CD4-positive, alpha-beta T cell treated with Interferon gamma for 1 hour (primary cell): ENCODE measurements around the gene ALG1.
"Not testable (repeated sequence)": the region's sequence is repeated elsewhere in the genome, so short reads cannot be mapped to it uniquely, and the experiment has no call there.

Experiments
- DNase-seq: peaks from one replicate; pipeline ENCODE4 v3.0.0-alpha.2; 2020

ALG1 gene

GRCh38 chr16:5075637-5076036, 4.0 kb downstream of the ALG1 start:
- no peak for DNase-seq

GRCh38 chr16:5077304-5077703, 5.7 kb downstream of the ALG1 start:
- DNase-seq, result no peak

DNA sequence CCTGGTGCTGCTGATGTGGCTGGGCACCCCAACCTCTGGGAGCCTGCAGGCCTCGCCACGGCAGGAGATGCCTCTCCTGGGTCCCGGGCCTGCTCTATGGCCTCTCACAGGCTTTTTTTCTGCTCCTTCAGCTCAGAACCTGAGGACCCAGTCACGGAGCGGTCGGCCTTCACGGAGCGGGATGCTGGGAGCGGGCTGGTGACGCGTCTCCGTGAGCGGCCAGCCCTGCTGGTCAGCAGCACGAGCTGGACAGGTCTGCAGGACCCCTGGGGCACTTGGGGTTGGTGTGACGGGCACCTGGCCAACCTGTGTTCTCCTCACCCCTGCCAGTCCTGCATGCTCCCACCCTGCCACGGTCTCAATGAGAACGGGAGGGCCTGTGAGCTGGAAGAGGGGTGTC, 7.0 kb downstream of the ALG1 start:
- no peak for DNase-seq

- not testable (repeated sequence) for DNase-seq
Observed at GRCh38 chr16:5080461-5080860, 8.8 kb downstream of the ALG1 start.

GRCh38 chr16:5080996-5081395, 9.4 kb downstream of the ALG1 start:
- not testable (repeated sequence) for DNase-seq

DNA sequence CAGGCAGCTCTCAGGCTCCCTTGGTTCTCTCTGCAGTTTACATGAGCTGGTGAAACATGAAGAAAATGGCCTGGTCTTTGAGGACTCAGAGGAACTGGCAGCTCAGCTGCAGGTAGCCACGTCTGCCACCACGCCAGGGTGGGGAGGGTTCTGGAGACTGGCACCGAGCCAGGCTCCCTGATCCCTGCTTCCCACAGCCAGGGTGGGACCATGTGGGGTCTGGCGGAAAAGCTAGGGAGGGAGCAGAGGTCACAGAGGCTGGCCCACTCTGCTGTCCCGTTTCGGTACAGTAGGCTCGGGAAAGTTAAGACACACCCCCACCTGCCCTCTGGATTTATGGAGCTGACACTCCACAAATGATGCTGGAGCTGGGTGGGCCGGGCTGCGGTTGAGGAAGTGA, 12.0 kb downstream of the ALG1 start:
- not testable (repeated sequence) for DNase-seq

DNA sequence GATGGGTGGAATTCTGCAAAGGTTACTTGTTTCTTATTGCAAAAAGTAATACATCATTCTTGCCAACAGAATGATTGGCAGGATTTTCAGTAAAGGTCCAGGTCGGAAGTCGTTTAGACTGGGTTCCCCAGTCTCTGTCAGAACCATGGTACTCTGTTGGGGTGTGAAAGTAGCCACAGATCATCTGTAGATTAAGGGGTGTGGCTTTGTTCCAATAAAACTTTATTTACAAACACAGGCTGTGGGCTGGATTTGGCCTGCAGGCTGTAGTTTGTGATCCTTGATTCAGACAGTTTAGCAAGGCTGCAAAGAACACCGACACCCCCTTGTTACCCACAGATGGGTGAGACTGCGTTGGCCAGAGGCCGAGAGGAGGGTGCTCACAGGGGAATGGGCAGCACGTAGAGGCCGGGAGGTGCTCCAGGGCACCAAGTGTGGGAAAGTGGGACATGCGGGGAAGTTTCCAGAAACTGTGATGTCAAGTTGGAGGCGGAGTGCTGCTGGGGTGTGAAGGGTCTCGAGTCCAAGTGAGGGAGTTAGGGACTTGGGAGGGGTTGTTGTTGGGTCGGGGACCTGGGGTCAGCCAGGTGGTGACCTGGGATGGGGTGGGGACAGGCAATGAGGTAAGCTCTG, 12.6 kb downstream of the ALG1 start:
- DNase-seq, result not testable (repeated sequence)

DNA sequence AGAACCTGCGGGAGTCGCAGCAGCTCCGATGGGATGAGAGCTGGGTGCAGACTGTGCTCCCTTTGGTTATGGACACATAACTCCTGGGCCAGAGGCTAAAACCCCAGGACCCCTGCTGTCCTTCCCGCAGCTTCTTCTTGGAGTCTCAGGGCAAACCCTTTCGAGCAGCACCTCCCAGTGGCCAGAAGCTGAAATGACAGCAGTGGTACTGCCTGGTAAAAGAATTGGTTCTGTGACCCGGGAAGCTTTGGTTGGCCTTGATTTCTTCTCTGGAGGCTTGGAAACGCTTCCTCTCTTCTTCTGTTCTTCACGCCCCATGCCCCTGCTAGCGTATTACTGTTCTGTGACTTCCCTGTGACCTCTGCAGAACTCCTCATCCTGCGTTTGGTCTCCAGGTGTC, 13.2 kb downstream of the ALG1 start:
- peak; percentile 30 for DNase-seq

DNA sequence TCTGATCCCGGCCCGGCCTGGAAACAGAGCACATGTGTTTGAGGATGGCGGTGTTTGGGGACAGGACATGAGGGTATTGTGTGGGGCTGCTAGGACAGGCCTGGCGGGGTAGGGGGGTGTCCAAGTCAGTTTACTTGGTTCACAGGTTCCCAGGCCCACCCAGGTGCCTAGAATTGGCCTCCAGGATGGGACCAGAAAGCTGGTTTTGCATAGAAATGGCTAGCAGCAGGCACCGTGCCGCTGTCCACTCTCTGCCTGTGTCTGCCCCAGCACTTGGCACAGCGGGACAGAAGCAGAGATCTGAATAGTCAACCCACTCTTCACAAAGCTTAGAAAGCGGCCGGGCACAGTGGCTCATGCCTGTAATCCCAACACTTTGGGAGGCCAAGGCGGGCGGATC, 14.1 kb downstream of the ALG1 start:
- DNase-seq, result not testable (repeated sequence)

GRCh38 chr16:5088086-5088790, 16.6 kb downstream of the ALG1 start:
- not testable (repeated sequence) for DNase-seq

DNA sequence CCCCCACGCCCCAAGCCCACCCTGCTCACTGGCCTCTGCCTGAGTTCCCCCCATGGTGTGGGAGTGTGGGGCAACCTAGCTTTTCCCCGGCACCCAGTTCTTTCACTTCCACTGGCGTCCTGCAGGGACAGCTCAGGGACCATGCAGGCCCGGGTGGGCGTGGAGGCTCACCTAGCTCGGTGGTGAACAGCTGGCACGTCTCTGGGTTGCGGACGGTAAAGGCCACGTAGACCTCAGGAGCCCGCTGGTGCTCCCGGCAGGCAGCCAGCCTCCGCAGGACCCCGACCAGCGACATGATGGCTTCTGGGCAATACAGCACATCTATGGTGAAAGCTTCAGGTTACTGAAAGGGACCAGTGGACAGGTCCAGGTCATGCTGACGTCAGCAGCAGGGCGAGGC, 17.3 kb downstream of the ALG1 start:
- not testable (repeated sequence) for DNase-seq

- not testable (repeated sequence) for DNase-seq
Observed at GRCh38 chr16:5089911-5090555, 18.4 kb downstream of the ALG1 start.

DNA sequence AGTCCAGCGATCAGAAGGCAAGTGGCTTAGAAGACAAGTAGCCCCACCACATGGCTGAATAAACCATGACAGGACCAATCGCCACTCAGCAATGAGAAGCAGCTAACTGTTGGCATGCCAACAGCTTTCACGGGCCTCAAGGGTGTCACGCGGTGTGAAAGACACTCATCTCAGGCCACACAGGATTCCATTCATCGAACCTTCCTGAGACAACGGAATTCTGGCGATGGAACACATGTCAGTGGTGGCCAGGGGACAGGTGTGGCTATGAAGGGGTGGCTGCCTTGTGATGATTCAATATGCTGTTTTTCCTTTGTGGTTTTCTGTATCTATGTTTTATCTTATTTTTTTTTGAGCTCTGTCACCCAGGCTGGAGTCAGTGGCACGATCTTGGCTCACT, 18.9 kb downstream of the ALG1 start:
- DNase-seq, result not testable (repeated sequence)

- not testable (repeated sequence) for DNase-seq
Observed at GRCh38 chr16:5093081-5093480, 21.4 kb downstream of the ALG1 start.

GRCh38 chr16:5093746-5094145, 22.1 kb downstream of the ALG1 start:
- DNase-seq, result not testable (repeated sequence)

GRCh38 chr16:5095145-5095830, 23.6 kb downstream of the ALG1 start:
- DNase-seq, result not testable (repeated sequence)

- not testable (repeated sequence) for DNase-seq
Observed at GRCh38 chr16:5096437-5097060, 24.9 kb downstream of the ALG1 start.

DNA sequence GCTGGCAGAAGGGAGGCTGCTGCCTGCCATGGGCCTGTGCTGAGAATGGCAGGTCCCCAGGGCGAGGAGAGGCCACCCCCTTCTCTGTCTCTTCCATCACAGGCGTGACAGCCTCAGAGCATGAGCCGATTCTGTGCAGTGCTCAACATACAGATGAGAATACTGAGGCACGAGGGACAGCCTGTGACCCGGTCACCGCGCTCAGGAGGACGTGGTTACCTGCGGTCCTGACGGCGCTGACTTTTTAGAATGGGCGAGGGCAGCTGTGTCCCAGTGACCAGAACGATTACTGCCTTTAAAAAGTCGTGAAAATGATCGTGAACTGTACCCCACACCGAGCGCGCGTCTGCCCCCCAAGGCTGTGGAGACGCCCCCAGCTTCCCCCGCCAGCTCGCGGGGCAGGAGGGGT, 25.4 kb downstream of the ALG1 start:
- DNase-seq, result peak; percentile 15

- DNase-seq, result not testable (repeated sequence)
Observed at GRCh38 chr16:5097470-5098220, 26.0 kb downstream of the ALG1 start, which contains the start of gene EEF2KMT. TSS of gene EEF2KMT (minus strand) at chr16:5097795. CDS start at chr16:5097739, 56 bp downstream.

DNA sequence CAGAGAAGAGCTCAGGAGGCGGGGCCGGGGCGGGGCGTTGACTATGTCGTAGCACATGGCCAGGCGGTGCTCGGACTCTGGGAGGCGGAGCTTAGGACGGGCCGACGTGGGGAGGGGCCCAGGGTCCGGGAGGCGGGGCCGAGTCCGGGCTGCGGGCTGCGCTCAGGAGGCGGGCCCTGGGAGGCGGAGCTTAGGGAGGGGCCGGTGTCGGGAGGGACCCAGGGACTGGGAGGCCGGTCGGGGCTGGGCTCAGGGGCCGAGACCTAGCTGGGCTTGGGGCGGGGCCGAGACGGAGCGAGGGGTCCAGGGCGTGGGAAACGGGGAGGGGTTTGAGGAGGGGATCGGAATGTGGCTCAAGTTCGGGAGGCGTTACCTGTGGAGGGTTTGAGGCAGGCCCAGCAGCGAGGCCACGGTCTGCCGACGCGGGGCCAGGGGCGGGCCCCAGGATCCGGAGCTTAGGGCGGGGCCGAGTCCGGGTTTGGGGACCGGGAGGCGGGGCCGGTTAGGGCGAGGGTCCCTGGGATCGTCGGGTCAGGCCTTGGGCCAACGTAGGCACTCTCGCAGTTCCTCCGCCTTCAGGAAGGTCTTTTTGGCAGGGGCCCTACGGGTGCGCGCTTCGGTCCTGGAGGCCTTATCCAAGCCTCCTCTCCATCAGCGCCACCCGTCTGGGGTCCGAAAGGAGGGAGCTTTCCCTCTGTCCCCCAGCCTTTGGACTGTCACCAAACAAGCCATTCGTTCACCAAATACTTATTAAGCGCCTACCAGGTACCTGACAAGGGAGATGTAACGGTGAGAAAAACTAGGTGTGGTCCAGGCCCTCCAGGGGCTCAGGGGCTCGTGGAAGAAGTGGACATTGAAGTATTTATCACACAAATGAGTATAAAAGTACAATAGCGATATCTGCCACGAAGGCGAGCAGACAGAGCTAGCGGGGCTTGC, 26.8 kb downstream of the ALG1 start:
- DNase-seq, result peak; percentile 98

DNA sequence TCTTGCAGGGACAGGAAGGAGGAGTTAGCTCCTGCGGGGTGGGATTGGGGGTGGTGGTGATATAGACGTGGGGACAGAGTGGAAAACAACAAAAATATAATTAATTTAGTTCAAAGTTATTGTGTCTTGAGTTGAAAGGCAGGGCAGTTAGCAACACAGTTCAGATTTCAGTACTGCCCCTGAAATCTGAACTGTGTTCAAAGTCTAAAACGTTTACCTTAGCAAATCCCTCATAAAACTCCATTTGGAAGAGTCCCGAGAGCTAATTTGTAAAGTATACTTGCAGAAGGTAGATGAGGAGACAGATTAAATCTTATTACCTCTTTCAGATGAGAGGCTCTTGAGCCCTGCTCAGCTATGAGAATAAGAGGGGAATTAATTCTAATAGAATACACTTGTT, 27.5 kb downstream of the ALG1 start:
- DNase-seq, result not testable (repeated sequence)
